Endodermal cell (in vitro differentiated cells): ENCODE data around the gene RPLP2. TPM values are rescaled to one million over a fixed set of nuclear protein-coding genes. Genes with fewer than 3 reads are reported as not detected.

Experiments
- DNase-seq: peaks from one replicate; pipeline ENCODE4 v3.0.0-alpha.2; 2017
- H3K27ac ChIP-seq: 2 replicates; pipeline ENCODE4 v1.5.1; 2013; ENCODE audit warnings: mild to moderate bottlenecking, low read depth, low read length, moderate library complexity
- H3K27me3 ChIP-seq: 2 replicates; pipeline ENCODE4 v1.6.1; 2013; ENCODE audit warnings: mild to moderate bottlenecking, low read length, moderate library complexity; ENCODE audit not compliant: insufficient read depth, control insufficient read depth, poor library complexity, severe bottlenecking
- H3K36me3 ChIP-seq: 2 replicates; pipeline ENCODE4 v1.7.0; 2013; ENCODE audit warnings: mild to moderate bottlenecking, low read length, moderate library complexity; ENCODE audit not compliant: control insufficient read depth, insufficient read depth
- H3K4me1 ChIP-seq: one replicate; pipeline ENCODE4 v1.7.0; 2013; ENCODE audit warnings: low read length; ENCODE audit not compliant: control insufficient read depth, insufficient read depth
- H3K4me3 ChIP-seq: 2 replicates; pipeline ENCODE4 v1.5.1; 2013; ENCODE audit warnings: mild to moderate bottlenecking, low read length, moderate library complexity
- H3K9ac ChIP-seq: 2 replicates; pipeline ENCODE4 v1.6.1; 2013; ENCODE audit warnings: mild to moderate bottlenecking, low read length, moderate library complexity; ENCODE audit not compliant: poor library complexity, severe bottlenecking; ENCODE audit errors: extremely low read depth
- H3K9me3 ChIP-seq: 2 replicates; pipeline ENCODE4 v1.6.1; 2013; ENCODE audit warnings: mild to moderate bottlenecking, low read length, moderate library complexity; ENCODE audit not compliant: control insufficient read depth
- H3K27ac Mint-ChIP-seq: 2 replicates; pipeline ENCODE4 v1.8.0; 2020; ENCODE audit warnings: mixed read lengths
- H3K27me3 Mint-ChIP-seq: 2 replicates; pipeline ENCODE4 v1.8.0; 2021; ENCODE audit warnings: mild to moderate bottlenecking, mixed read lengths; ENCODE audit not compliant: insufficient read depth
- H3K36me3 Mint-ChIP-seq: 2 replicates; pipeline ENCODE4 v1.8.0; 2020; ENCODE audit warnings: low read depth, mixed read lengths
- H3K4me1 Mint-ChIP-seq: 2 replicates; pipeline ENCODE4 v1.8.0; 2020; ENCODE audit warnings: mixed read lengths
- H3K4me3 Mint-ChIP-seq: 2 replicates; pipeline ENCODE4 v1.8.0; 2020; ENCODE audit warnings: mild to moderate bottlenecking, moderate library complexity, mixed read lengths
- H3K9me3 Mint-ChIP-seq: 2 replicates; pipeline ENCODE4 v1.8.0; 2020; ENCODE audit warnings: mild to moderate bottlenecking, mixed read lengths
- WGBS, 2 experiments: methylation state at CpG; one replicate each; pipeline versions ENCODE4 v1.1.5 to v1.1.7; 2013; ENCODE audit warnings: missing lambda C conversion rate in 2 of 2, mixed read lengths in 1 of 2; ENCODE audit not compliant: insufficient coverage in 1 of 2, insufficient read length in 1 of 2; 5-methylcytosine and 5-hydroxymethylcytosine counted together
- total RNA-seq, 2 donors: library from RNA; stranded (reverse); fragmentation: NEBNext Ultra II Directional in 1 of 2; extraction: Animal tissue kit (Norgen Biotek cat#: 25700) in 1 of 2; gene quantifications; 2 replicates in 1 of 2; 3 replicates in 1 of 2; pipeline ENCODE4 v1.2.1, GENCODE V29; 2021
- TF ChIP-seq, protein P1 (sequence below): fragments of 200-600 bp; sonication (generic); conservative IDR thresholded peaks from 2 replicates; pipeline ENCODE4 v1.5.0; 2021; ENCODE audit warnings: antibody characterized with exemption, mild to moderate bottlenecking

RPLP2 gene
- total RNA-seq, 2 donors from 2014 or later: 1,966 to 2,020 TPM

DNA sequence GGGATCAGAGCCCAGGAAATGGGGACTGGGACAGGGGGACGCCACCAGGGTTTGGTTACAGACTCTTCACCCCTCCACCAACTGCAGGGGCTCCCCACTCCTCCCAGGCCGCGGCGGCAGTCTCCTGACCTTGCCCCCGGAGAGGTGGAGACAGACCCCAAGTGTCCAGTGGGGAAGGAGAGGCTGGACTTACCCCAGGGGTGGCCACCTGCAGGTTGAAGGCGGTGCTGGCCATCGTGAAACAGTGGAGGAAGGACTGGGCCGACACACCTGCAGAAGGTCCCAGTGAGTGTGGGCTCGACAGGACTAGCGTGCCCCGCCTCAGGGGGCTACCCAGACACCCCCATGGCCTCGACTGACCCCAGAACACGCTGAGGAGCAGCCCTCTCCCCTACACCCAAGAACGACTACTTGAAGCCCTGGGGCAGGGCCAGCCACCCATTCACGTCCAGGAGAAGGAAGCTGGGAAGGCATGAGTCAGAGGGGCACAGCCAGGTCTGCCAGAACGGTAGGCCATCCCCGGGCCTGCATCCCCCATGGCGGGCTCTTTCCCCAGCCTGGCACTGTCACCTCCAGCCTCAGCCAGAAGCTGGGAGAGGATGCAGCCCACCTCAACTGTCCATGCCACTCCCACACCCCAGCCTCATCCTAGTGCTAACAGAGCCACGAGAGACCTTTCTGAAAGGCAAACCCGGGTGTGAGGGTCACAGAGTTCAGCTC lies 34.7 kb upstream of the RPLP2 start:
- DNase-seq: no peak
- Histone ChIP-seq H3K27ac (no peak overlapping the region), H3K9ac (no peak overlapping the region), H3K4me1 (peaks cover 8% of the 10 kb centered on the region), H3K4me3 (no peak overlapping the region), H3K27me3 (no peaks in the 10 kb centered on the region), H3K9me3 (no peaks in the 10 kb centered on the region), H3K36me3 (peaks cover 29% of the 10 kb centered on the region)
- Mint-ChIP-seq H3K4me3 (peak overlapping the region; percentile 75), H3K27ac (no peak overlapping the region), H3K36me3 (peaks cover 19% of the 10 kb centered on the region), H3K9me3 (no peaks in the 10 kb centered on the region), H3K27me3 (no peaks in the 10 kb centered on the region), H3K4me1 (peaks cover 8% of the 10 kb centered on the region)
- WGBS, 2 experiments: 92 to 93% methylated on average over 7 to 20 of the region's 20 CpGs
- TF ChIP-seq, protein P1, sequence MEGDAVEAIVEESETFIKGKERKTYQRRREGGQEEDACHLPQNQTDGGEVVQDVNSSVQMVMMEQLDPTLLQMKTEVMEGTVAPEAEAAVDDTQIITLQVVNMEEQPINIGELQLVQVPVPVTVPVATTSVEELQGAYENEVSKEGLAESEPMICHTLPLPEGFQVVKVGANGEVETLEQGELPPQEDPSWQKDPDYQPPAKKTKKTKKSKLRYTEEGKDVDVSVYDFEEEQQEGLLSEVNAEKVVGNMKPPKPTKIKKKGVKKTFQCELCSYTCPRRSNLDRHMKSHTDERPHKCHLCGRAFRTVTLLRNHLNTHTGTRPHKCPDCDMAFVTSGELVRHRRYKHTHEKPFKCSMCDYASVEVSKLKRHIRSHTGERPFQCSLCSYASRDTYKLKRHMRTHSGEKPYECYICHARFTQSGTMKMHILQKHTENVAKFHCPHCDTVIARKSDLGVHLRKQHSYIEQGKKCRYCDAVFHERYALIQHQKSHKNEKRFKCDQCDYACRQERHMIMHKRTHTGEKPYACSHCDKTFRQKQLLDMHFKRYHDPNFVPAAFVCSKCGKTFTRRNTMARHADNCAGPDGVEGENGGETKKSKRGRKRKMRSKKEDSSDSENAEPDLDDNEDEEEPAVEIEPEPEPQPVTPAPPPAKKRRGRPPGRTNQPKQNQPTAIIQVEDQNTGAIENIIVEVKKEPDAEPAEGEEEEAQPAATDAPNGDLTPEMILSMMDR: peak; percentile 24

DNA sequence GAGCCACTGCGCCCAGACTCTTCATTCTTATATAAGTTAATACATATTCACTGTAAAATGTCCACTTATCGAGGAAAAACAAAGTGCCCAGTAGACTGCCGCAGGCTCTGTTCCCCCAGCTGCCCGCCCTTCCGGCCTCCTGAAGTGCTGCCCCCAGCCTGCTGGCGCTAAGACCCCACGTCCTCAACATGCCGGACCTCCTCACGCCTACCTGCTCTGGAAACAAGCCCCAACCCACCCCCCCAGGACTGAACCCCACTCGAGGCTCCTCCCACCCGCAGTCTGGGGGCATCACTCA lies 33.6 kb upstream of the RPLP2 start:
- Mint-ChIP-seq H3K4me3 (peak overlapping the region; percentile 75), H3K9me3 (no peaks in the 10 kb centered on the region), H3K36me3 (peaks cover 11% of the 10 kb centered on the region), H3K27me3 (no peaks in the 10 kb centered on the region), H3K4me1 (peaks cover 8% of the 10 kb centered on the region), H3K27ac (peak overlapping the region; percentile 58)
- 33 to 75% methylated on average over 2 to 11 of the region's 11 CpGs for WGBS, 2 experiments
- H3K9me3 ChIP-seq: no peaks in the 10 kb centered on the region
- H3K36me3 ChIP-seq: peaks cover 26% of the 10 kb centered on the region
- H3K27ac ChIP-seq: no peak overlapping the region
- H3K4me1 ChIP-seq: peaks cover 8% of the 10 kb centered on the region
- TF ChIP-seq, protein P1: no peak
- no peak for DNase-seq
- no peaks in the 10 kb centered on the region for H3K27me3 ChIP-seq
- peak overlapping the region; percentile 85 for H3K4me3 ChIP-seq
- H3K9ac ChIP-seq: peak overlapping the region; percentile 63

DNA sequence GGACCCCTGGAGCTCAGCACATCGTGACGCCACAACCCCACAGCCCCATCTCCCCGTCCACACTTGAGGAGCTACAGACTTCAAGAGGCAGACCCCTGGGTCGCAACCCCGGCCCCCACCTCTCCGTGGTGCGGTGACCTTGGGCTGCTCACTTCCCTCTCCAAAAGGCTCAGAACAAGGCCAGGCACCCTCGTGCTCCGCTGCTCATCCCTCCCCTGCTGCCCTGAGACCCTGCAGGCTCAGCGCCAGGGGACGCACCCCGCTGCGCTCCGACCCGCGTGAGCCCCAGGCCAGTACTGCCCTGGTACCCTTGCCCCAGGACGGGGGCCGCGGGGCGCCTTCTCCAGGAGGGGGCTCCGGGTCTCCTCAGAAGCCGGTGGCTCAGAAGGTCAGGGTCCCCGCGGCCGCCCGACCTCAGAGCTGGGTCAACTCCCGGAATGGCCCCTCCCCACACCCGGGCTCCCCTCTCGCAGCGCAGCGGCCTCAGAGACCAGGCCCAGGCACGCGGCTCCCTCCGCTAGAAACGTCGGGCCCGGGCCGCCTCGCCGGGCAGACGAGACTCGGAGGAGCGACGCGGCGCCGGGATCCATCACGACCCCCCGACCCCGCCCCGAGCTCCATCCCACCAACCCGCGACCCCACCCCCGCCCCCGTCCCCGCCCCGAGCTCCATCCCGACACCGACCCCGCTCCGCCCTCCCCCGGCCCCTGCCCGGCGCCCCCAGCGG lies 33.0 kb upstream of the RPLP2 start:
- H3K27ac ChIP-seq: peak overlapping the region; percentile 76
- peak overlapping the region; percentile 87 for H3K4me3 ChIP-seq
- no peaks in the 10 kb centered on the region for H3K9me3 Mint-ChIP-seq
- H3K36me3 ChIP-seq: peaks cover 21% of the 10 kb centered on the region
- H3K4me1 ChIP-seq: peaks cover 8% of the 10 kb centered on the region
- peak overlapping the region; percentile 63 for H3K9ac ChIP-seq
- peak overlapping the region; percentile 58 for H3K27ac Mint-ChIP-seq
- DNase-seq: peak; percentile 91
- no peaks in the 10 kb centered on the region for H3K27me3 Mint-ChIP-seq
- H3K36me3 Mint-ChIP-seq: peaks cover 11% of the 10 kb centered on the region
- H3K9me3 ChIP-seq: no peaks in the 10 kb centered on the region
- H3K27me3 ChIP-seq: no peaks in the 10 kb centered on the region
- peaks cover 8% of the 10 kb centered on the region for H3K4me1 Mint-ChIP-seq
- WGBS, 2 experiments: 0% methylated on average over 13 to 47 of the region's 65 CpGs
- peak overlapping the region; percentile 75 for H3K4me3 Mint-ChIP-seq
- TF ChIP-seq, protein P1: no peak
